GM04504 (cell line): ENCODE results near the gene ZCCHC17.

Experiments
- DNase-seq: peaks from one replicate; pipeline ENCODE4 v3.0.0-alpha.2; 2012; ENCODE audit warnings: low read depth

The ZCCHC17 gene

DNA sequence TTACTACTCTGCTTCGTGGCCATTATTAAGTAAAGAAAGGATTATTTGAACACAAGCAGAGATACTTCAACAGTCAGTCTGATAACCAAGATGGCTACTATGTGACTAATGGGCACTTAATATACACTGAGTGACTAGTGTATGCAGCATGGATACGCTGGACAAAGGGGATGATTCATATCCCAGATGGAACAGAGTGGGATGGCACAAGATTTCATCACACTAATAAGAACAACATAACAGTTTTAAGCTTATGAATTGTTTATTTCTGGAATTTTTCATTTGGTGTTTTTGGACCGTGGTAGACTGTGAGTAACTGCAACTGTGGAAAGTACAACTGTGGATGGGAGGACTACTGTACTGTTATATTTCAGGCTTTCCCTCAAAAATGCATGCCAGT, 9.4 kb downstream of the ZCCHC17 start:
- peak; percentile 72 for DNase-seq

GRCh38 chr1:31308036-31308435, 11.2 kb downstream of the ZCCHC17 start:
- DNase-seq = no peak

DNA sequence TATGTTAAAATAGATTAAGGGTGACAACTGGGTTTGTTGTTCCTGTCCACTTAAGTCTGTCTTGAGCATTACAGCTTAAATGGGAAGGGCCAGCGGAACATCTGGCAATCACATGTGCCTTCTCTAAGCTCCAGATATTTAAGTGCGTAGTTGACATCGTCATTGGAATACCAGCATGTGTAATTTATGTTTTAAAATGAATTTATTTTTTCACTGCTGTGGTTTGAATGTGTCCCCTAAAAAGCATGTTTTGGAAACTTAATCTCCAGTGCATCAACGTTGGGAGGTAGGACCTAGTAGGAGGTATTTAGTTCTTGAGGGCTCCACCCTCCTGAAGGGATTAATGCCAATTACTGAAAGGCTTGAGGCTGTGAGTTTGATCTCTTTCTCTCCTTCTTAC, 13.4 kb downstream of the ZCCHC17 start:
- no peak for DNase-seq

GRCh38 chr1:31315902-31316301, 19.1 kb downstream of the ZCCHC17 start:
- no peak for DNase-seq

GRCh38 chr1:31318146-31318545, 21.3 kb downstream of the ZCCHC17 start:
- no peak for DNase-seq

DNA sequence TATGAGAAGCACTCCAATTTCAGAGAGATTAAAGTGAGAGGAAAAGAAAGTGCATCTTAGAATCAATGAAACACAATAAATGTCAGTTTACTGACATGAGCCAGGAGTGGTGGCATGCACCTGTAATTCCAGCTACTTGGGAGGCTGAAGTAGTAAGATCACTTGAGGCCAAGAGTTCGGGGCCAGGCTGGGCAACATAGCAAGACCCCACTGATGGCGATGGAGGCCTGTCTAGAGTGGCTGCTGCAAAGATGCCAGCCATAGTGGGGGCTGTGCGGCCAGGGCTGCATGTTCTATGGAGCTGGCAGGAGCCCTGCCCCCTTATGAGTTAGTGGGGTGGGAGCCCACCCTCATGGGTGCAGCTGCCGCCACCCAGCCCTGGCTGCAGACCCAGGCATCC, 27.3 kb downstream of the ZCCHC17 start:
- DNase-seq = no peak

- DNase-seq = no peak
These were observed 28.2 kb downstream of the ZCCHC17 start for GRCh38 chr1:31324992-31325391.

DNA sequence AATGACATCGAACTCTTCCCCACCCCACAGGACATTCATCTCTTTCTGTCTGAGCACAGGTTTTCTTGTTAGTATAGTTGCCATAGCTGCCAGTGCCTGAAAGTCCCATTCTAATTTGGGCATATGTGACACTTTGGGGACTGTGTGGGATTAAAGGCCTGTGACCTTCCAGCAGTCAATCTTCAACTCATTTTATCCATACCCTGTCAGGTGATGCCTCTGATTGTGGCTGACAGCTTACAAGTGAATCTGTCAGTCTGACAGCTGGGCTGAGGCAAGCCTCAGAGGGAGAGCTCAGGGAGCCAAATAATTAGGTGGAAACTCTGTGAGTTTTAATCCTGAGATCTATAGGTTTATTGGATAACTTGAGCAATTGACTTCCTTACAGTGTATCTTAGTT, 29.6 kb downstream of the ZCCHC17 start:
- no peak for DNase-seq

DNA sequence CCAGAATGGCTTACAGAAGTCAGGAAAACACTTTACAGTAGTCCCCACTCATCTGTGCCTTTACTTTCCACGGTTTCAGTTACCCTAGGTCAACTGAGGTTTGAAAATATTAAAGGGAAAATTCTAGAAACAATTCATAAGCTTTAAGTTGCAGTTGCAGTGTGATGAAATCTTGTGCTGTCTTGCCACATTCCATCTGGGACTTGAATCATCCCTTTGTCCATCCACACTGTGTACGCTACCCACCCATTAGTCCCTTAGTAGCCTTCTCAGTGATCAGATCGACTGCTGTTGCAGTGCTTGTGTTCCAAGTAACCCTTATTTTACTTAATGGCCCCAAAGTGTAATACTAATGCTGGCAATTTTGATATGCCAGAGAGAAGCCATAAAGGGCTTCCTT, 30.5 kb downstream of the ZCCHC17 start:
- no peak for DNase-seq

DNA sequence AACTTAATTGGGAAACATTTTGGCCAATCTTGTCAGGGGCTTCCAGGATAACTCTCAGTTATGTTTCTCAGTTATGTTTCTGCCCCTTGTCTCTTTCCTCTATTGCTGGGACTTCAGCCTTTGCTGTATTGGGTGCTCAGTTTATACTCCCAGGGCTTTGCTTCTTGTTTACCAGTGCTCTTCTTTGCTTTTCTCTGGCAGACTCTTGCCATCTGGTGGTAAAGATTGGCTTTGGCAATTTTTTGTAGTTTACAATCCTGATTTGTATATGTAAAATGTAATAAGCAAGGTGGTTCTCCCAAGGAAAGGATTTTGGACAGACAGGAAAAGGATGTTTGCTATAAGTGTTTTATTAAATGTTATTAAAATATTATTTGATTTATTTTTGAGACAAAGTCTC, 38.2 kb downstream of the ZCCHC17 start:
- peak; percentile 23 for DNase-seq

GRCh38 chr1:31336687-31337467, 40.0 kb downstream of the ZCCHC17 start:
- DNase-seq = no peak

DNA sequence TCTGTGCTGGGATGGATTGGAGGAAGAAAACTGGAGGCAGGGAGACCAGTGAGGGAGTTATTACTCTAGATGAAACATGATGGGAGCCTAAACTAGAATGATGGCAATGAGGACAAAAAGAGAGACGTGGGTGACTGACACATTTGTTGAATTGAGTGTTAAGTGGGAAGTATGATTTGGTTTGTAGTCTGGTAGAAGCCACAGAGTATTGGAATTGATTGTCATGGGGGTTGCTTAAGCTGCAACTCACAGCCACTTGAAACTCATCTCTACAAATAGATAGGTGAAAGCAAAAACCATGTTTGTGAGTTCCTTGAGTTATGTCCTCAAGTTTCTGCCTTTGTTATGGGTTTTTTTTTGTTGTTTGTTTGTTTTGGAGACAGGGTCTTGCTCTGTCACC, 47.7 kb downstream of the ZCCHC17 start:
- no peak for DNase-seq

DNA sequence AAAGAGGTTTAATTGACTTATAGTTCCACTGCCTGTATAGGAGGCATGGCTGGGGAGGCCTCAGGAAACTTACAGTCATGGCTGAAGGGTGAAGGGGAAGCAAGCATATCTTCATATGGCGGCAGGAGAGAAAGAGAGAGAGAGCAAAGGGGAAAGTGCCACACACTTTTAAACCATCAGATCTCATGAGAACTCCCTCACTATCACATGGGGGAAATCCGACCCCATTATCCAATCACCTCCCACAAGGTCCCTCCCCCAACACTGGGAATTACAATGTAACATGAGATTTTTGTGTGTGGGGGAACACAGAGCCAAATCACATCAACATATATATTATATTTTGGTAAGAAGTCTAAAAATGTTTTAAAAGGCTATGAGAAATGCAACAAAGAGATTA, 48.8 kb downstream of the ZCCHC17 start:
- DNase-seq = no peak

DNA sequence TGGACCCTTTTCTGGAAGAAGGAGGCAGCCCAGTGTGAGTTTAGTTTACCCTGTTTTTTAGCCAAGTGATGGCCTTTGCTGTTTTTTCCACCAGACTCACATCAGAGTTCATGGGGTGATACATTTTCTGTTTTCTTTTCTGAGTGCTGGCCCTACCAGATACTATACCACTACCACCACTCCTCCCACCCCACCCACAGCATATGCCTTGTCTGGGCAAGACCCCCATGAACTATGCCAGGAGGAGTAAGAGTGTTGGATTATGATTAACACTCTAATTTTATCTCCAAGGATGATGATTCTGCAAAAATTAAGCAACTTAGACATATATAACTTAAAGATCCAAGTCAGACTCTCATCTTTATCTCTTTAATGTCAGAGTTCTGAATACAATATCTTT, 50.0 kb downstream of the ZCCHC17 start:
- no peak for DNase-seq

DNA sequence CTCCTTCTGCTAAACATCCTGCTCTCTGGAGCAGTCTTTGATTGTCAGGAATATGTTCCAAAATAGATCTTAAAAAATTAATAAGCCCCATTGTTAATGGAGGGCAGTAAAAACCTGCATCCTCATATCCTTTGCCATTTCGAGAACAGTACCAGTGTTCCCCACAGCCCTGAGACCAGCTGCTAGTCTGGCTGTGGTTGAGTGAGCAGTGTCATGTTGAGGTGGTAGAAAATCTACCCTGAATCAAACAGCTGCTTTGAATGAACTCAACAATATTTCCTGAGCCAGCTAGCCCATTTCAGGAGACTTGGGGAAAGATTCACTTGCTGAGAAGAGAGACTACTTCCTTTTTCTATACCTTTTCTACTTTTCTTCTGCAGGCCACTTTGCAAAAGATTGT, 51.6 kb downstream of the ZCCHC17 start:
- no peak for DNase-seq

DNA sequence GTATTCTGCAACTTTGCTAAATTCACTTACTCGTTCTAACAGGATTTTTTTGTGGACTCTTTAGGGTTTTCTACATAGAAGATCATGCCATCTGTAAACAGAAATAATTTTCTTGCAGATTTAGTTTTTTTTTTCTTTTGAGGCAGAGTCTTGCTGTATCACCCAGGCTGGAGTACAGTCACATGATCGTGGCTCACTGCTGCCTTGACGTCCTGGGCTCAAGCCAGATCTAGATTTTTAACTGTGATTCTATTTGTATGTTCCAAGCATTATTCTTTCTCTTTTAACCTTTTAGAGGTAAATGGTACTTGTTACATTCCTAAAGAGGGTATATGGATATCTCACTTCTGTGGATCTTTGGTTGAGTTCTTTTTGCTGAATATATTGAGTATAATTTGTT, 57.5 kb downstream of the ZCCHC17 start:
- DNase-seq = no peak

- no peak for DNase-seq
These were observed 59.6 kb downstream of the ZCCHC17 start for GRCh38 chr1:31356427-31356826.

GRCh38 chr1:31361607-31362006, 64.8 kb downstream of the ZCCHC17 start:
- no peak for DNase-seq

GRCh38 chr1:31362032-31362431, 65.2 kb downstream of the ZCCHC17 start:
- DNase-seq = no peak

DNA sequence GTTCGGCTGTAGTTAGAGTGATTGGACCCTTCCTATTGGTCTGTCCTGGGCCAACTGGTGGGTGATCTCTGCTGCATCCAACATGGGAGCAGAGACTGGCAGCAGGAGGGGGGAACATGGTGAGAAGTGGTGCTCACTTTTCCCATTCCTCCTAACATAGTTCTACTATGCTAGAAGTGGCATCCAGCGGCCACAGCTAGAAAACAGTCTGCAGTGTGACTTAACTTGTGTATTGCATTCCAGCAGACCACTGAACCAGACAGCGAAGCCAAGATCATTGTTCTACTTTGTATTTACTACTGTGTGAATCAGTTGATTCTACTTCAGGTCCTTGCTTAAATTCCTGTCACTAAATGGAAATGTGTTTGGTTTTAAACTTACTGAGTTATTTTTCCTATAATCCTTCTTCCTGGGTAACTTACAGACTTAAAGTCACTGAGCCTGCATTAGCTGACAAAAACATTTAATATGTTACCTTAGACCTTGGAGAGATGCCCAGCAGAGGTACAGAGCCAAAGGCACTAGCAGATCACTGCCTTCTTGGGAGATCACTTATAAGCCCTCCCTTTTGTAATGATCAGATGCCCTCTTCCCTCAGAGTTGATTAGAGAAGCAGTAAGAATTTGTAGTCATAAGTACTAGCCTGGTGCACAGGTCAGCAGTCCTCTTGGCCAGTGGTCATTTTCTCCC, 67.9 kb downstream of the ZCCHC17 start:
- no peak for DNase-seq

DNA sequence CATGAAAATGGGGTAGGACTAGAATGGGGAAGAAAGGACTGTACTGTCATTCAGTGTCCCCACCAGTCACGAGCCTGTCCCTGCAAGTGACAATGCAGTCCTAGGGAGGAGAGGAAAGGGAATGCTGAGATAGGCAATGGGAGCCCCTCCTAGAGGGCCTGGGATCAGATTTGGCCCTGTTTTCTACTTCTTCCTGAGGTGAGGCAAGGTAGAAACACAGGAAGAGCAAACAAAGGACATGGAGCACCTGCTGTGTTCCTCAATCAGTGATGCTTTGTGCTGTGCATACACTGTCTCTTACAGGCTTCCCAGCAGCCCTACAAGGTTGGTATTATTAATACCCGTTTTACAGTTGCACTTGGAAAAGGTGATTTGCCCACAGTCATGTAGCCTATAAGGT, 70.0 kb downstream of the ZCCHC17 start:
- no peak for DNase-seq

DNA sequence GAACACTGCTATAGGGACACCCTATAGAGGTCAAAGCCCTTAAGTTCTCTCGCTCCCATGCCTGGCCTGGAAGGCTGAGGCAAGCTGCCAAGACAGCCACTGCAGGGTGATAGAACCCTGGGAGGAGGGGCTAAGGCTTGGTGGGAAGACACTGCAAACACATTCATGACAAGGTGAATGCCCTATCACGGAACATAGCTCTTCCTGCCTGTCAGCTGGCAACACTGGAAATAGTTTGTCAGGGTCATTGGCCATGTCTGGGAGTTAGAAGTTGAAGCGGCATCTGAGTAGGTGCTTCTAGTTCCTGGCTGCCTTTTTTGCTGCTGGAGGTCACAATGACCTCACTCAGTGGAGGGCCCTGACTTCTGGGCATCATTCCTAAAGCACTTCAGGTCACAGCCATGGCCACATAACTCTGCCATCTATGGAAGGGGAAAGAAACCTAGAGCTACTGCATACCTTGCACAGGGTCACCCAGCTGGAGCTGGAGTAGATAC, 71.8 kb downstream of the ZCCHC17 start:
- no peak for DNase-seq

DNA sequence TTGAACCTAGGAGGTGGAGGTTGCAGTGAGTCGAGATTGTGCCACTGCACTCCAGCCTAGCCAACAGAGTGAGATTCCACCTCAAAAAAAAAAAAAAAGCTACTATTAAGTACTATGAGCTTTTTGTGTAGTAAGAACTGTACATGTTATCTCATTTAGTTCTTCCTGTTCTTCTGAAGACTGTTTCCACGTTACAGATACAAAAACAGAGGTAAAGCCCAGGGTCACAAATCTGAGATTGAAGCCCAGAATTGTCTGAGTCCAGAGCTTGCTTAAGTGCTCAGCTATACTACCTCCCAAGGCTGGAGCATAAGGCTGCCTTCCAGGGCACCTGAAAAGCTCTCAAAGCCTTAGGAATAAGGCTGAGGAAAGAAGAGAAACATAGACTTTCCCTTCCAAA, 73.2 kb downstream of the ZCCHC17 start:
- DNase-seq = no peak

- DNase-seq = no peak
These were observed 73.7 kb downstream of the ZCCHC17 start for GRCh38 chr1:31370565-31370964.
